HepG2 (cell line): Measurements from ENCODE around the gene EML2. TPM values are rescaled to one million over a fixed set of nuclear protein-coding genes. Genes with fewer than 3 reads are reported as not detected.

Experiments used
- AKAP8 ChIP-seq: sonication (generic); formaldehyde crosslinking; IDR thresholded peaks from 2 replicates; pipeline ENCODE4 v1.5.1; 2020; ENCODE audit warnings: mild to moderate bottlenecking, missing genetic modification reagents
- ASH2L ChIP-seq: fragments of 300-600, 200-600 bp; sonication (generic); IDR thresholded peaks from 2 replicates; pipeline ENCODE4 v1.7.0; 2017; ENCODE audit warnings: low read depth, mild to moderate bottlenecking, moderate library complexity, mixed read lengths, low read length; ENCODE audit not compliant: insufficient read length
- EP300 ChIP-seq, 3 experiments: sonication (generic) in 1 of 3; formaldehyde crosslinking in 1 of 3; IDR thresholded peaks; 2 replicates each; pipeline versions ENCODE4 v1.5.1 to v1.6.1; 2011 to 2020; ENCODE audit warnings: low read depth in 2 of 3, low read length in 2 of 3, borderline replicate concordance in 1 of 3, improper control_type of control experiment in 1 of 3, mild to moderate bottlenecking in 1 of 3, missing genetic modification reagents in 1 of 3, moderate library complexity in 1 of 3
- EZH2 ChIP-seq: conservative IDR thresholded peaks from 2 replicates; pipeline ENCODE4 v1.6.1; 2012; ENCODE audit warnings: mild to moderate bottlenecking, low read depth, low read length, moderate library complexity
- GABPA ChIP-seq, 2 experiments: IDR thresholded peaks; 2 replicates each; pipeline ENCODE4 v1.6.1; 2011 to 2016; ENCODE audit warnings: low read depth in 2 of 2, low read length in 1 of 2, missing biosample characterization in 1 of 2, missing genetic modification characterization in 1 of 2
- IRX3 ChIP-seq: sonication (generic); formaldehyde crosslinking; IDR thresholded peaks from 2 replicates; pipeline ENCODE4 v1.8.1; 2023; ENCODE audit warnings: mild to moderate bottlenecking, low read depth, missing genetic modification reagents, borderline replicate concordance
- MATR3 ChIP-seq: sonication (generic); formaldehyde crosslinking; IDR thresholded peaks from 2 replicates; pipeline ENCODE4 v1.4.0; 2020; ENCODE audit warnings: missing genetic modification reagents
- NFRKB ChIP-seq: fragments of 450-650 bp; IDR thresholded peaks from 2 replicates; pipeline ENCODE4 v1.6.1; 2017
- PHF5A ChIP-seq: IDR thresholded peaks from one replicate; pipeline ENCODE4 v1.6.1; 2018; ENCODE audit warnings: low read depth, missing genetic modification reagents; ENCODE audit not compliant: unreplicated experiment
- SATB2 ChIP-seq: sonication (generic); formaldehyde crosslinking; IDR thresholded peaks from 2 replicates; pipeline ENCODE4 v1.5.0; 2020; ENCODE audit warnings: missing genetic modification reagents
- TGIF2 ChIP-seq: IDR thresholded peaks from 2 replicates; pipeline ENCODE4 v1.6.1; 2016; ENCODE audit warnings: control low read depth, missing compliant biosample characterization
- ZNF225 ChIP-seq: sonication (generic); formaldehyde crosslinking; IDR thresholded peaks from 2 replicates; pipeline ENCODE4 v1.4.0; 2020; ENCODE audit warnings: mild to moderate bottlenecking, missing genetic modification reagents
- ZNF30 ChIP-seq: sonication (generic); formaldehyde crosslinking; IDR thresholded peaks from 2 replicates; pipeline ENCODE4 v1.5.0; 2020; ENCODE audit warnings: mild to moderate bottlenecking, missing genetic modification reagents
- ZNF879 ChIP-seq: sonication (generic); formaldehyde crosslinking; IDR thresholded peaks from 2 replicates; pipeline ENCODE4 v1.8.1; 2023; ENCODE audit warnings: missing genetic modification reagents
- ZNF891 ChIP-seq: sonication (generic); formaldehyde crosslinking; IDR thresholded peaks from 2 replicates; pipeline ENCODE4 v1.5.0; 2020; ENCODE audit warnings: mild to moderate bottlenecking, missing genetic modification reagents
- ZSCAN21 ChIP-seq: sonication (generic); formaldehyde crosslinking; IDR thresholded peaks from 2 replicates; pipeline ENCODE4 v1.8.0; 2022; ENCODE audit warnings: mild to moderate bottlenecking, missing genetic modification reagents, moderate library complexity, borderline replicate concordance
- polyA plus RNA-seq, 8 experiments: library from polyadenylated mRNA; depleted of rRNA in 3 of 8; stranded (reverse) in 7 of 8; unstranded in 1 of 8; fragments of >200 nt; fragmentation: Illumina TruSeq in 4 of 8; extraction: Trizol in 4 of 8; gene quantifications; 2 replicates each; pipeline versions ENCODE4 v1.2.1 to v1.2.3, GENCODE V29; 2011 to 2016; ENCODE audit warnings: low read depth in 4 of 8, missing spikeins in 1 of 8, mixed read lengths in 1 of 8; ENCODE audit not compliant: insufficient read depth in 1 of 8
- total RNA-seq, 5 experiments: library from RNA; depleted of rRNA; stranded (reverse); fragments of >200 nt; fragmentation: Illumina TruSeq; extraction: Trizol; gene quantifications; 2 replicates each; pipeline ENCODE4 v1.2.3, GENCODE V29; 2016; ENCODE audit warnings: low read depth in 1 of 5
- TF ChIP-seq, protein P1 (sequence below): sonication (generic); formaldehyde crosslinking; IDR thresholded peaks from 2 replicates; pipeline ENCODE4 v1.4.0; 2020; ENCODE audit warnings: mild to moderate bottlenecking, missing genetic modification reagents
- TF ChIP-seq, protein P2 (sequence below): sonication (generic); formaldehyde crosslinking; IDR thresholded peaks from 2 replicates; pipeline ENCODE4 v1.5.1; 2020; ENCODE audit warnings: mild to moderate bottlenecking, moderate library complexity, missing genetic modification reagents
- TF ChIP-seq, protein P3 (sequence below): sonication (generic); formaldehyde crosslinking; conservative IDR thresholded peaks from 2 replicates; pipeline ENCODE4 v1.8.0; 2022; ENCODE audit warnings: mild to moderate bottlenecking, moderate library complexity, missing genetic modification reagents

Gene EML2
- total and polyA plus RNA-seq, 2 of the 13 experiments (the other 11 are each of a cell fraction or from before 2014, with no cell fraction given): 7.3 to 12.9 TPM

DNA sequence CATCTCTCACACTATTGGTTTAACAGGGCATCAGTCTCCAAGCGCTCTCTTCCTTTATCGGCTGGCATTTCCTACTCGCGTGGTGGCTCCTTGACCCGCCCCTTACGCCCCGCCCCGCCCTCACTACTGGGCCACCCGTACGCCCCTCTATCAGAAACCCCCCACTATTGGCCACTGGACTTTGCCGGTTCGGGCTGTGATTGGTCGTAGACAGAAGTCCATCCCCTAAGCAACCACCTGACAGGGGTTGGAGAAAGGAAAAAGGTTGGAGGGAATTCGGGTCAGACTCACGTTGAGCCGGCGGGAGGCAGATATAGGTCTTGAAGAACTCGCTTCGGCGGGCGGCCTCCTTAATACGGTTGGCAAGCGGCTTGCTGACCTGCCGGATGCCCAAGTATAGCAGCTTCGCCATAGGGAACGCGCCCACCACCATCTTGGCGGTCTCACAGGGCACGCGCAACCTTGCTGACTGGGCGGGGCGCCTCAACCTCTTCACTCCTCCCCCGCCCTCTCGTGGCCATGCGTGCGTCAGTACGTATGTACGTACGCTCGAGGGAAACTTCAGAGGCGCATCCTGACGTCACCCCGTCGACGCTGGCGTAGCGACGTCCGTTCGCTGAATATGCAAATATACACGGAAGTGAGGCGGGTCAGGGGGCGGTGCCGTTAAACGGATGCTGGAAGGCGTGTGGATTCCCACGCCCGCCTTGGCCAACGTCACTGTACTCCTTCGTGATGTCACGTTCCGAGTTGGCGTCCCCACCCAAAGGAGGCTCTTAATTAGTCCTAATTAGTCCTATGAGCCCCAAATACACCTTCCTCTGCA, 54.7 kb downstream of the EML2 start, which contains the start of gene OPA3 (continued):
- TF ChIP-seq, protein P1, sequence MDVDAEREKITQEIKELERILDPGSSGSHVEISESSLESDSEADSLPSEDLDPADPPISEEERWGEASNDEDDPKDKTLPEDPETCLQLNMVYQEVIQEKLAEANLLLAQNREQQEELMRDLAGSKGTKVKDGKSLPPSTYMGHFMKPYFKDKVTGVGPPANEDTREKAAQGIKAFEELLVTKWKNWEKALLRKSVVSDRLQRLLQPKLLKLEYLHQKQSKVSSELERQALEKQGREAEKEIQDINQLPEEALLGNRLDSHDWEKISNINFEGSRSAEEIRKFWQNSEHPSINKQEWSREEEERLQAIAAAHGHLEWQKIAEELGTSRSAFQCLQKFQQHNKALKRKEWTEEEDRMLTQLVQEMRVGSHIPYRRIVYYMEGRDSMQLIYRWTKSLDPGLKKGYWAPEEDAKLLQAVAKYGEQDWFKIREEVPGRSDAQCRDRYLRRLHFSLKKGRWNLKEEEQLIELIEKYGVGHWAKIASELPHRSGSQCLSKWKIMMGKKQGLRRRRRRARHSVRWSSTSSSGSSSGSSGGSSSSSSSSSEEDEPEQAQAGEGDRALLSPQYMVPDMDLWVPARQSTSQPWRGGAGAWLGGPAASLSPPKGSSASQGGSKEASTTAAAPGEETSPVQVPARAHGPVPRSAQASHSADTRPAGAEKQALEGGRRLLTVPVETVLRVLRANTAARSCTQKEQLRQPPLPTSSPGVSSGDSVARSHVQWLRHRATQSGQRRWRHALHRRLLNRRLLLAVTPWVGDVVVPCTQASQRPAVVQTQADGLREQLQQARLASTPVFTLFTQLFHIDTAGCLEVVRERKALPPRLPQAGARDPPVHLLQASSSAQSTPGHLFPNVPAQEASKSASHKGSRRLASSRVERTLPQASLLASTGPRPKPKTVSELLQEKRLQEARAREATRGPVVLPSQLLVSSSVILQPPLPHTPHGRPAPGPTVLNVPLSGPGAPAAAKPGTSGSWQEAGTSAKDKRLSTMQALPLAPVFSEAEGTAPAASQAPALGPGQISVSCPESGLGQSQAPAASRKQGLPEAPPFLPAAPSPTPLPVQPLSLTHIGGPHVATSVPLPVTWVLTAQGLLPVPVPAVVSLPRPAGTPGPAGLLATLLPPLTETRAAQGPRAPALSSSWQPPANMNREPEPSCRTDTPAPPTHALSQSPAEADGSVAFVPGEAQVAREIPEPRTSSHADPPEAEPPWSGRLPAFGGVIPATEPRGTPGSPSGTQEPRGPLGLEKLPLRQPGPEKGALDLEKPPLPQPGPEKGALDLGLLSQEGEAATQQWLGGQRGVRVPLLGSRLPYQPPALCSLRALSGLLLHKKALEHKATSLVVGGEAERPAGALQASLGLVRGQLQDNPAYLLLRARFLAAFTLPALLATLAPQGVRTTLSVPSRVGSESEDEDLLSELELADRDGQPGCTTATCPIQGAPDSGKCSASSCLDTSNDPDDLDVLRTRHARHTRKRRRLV (CRISPR knock-in tag): peak; percentile 80; the same call in 1 of the 2 replicates
- no peak for TF ChIP-seq PHF5A
- TF ChIP-seq ZNF879: no peak
- TF ChIP-seq EZH2: no peak
- no peak for TF ChIP-seq TGIF2 (CRISPR knock-in tag)
- no peak for TF ChIP-seq ZNF225 (CRISPR knock-in tag)
- TF ChIP-seq ASH2L: peak; percentile 51
- TF ChIP-seq ZNF891 (CRISPR knock-in tag): peak; percentile 64; the same call in 1 of the 2 replicates
- no peak for TF ChIP-seq IRX3 (CRISPR knock-in tag)
- no peak for TF ChIP-seq NFRKB
- TF ChIP-seq MATR3 (CRISPR knock-in tag): no peak
- TF ChIP-seq, protein P2, sequence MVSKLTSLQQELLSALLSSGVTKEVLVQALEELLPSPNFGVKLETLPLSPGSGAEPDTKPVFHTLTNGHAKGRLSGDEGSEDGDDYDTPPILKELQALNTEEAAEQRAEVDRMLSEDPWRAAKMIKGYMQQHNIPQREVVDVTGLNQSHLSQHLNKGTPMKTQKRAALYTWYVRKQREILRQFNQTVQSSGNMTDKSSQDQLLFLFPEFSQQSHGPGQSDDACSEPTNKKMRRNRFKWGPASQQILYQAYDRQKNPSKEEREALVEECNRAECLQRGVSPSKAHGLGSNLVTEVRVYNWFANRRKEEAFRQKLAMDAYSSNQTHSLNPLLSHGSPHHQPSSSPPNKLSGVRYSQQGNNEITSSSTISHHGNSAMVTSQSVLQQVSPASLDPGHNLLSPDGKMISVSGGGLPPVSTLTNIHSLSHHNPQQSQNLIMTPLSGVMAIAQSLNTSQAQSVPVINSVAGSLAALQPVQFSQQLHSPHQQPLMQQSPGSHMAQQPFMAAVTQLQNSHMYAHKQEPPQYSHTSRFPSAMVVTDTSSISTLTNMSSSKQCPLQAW (CRISPR knock-in tag): peak; percentile 61
- TF ChIP-seq, protein P3, sequence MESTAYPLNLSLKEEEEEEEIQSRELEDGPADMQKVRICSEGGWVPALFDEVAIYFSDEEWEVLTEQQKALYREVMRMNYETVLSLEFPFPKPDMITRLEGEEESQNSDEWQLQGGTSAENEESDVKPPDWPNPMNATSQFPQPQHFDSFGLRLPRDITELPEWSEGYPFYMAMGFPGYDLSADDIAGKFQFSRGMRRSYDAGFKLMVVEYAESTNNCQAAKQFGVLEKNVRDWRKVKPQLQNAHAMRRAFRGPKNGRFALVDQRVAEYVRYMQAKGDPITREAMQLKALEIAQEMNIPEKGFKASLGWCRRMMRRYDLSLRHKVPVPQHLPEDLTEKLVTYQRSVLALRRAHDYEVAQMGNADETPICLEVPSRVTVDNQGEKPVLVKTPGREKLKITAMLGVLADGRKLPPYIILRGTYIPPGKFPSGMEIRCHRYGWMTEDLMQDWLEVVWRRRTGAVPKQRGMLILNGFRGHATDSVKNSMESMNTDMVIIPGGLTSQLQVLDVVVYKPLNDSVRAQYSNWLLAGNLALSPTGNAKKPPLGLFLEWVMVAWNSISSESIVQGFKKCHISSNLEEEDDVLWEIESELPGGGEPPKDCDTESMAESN (CRISPR knock-in tag): peak; percentile 73
- no peak for TF ChIP-seq ZNF30
- TF ChIP-seq GABPA (IDR thresholded peaks at IDR 0.05; ENCODE audit: low read depth, low read length): peak; percentile 60
- TF ChIP-seq GABPA (CRISPR knock-in tag; IDR thresholded peaks at IDR 0.05; ENCODE audit: low read depth): peak; percentile 84
- TF ChIP-seq AKAP8 (CRISPR knock-in tag): no peak
- TF ChIP-seq SATB2 (CRISPR knock-in tag): no peak
- peak; percentile 72; the same call in 1 of the 2 replicates for TF ChIP-seq ZSCAN21 (CRISPR knock-in tag)
- peak in 1 of 2 experiments; percentile 53; a peak in 1 of 4 replicates for TF ChIP-seq EP300 (IDR thresholded peaks at IDR 0.05; ENCODE audit: low read depth in 2 of 2, low read length in 2 of 2)
- TF ChIP-seq EP300 (CRISPR knock-in tag; IDR thresholded peaks at IDR 0.05; ENCODE audit: borderline replicate concordance): no peak
